H1 (cell line): ENCODE data around the gene CTLA4. TPM values are rescaled to one million over a fixed set of nuclear protein-coding genes. Genes with fewer than 3 reads are reported as not detected.

Experiments used
- CTCF ChIA-PET: fragments of 300-600 bp; sonication (Branson Sonifier 250); formaldehyde crosslinking; loops from one replicate; lab custom pipeline; 2021; ENCODE audit not compliant: partially characterized antibody; lab: Charles Lee
- POLR2A ChIA-PET: fragments of 300-600 bp; sonication (Branson Sonifier 250); formaldehyde crosslinking; loops from one replicate; lab custom pipeline; 2021; ENCODE audit warnings: inconsistent platforms; ENCODE audit not compliant: partially characterized antibody; lab: Charles Lee
- DNase-seq, 2 experiments: peaks; one replicate each; pipeline versions ENCODE4 v3.0.0 to v3.0.0-alpha.2; 2010 to 2022; ENCODE audit warnings: low spot score in 2 of 2, low read depth in 1 of 2, mixed read lengths in 1 of 2
- FAIRE-seq: peaks from 2 replicates; lab custom pipeline; 2011; peaks lifted over from hg19 to GRCh38; lab: Jason Lieb, UNC
- H2AFZ ChIP-seq: 2 replicates; pipeline ENCODE4 v1.8.1; 2012; ENCODE audit warnings: low read length, inconsistent platforms
- H2AK5ac ChIP-seq: 2 replicates; pipeline ENCODE4 v1.6.1; 2013; ENCODE audit warnings: low read depth, low read length
- H2BK120ac ChIP-seq: replicated peaks from 2 replicates; pipeline ENCODE3; 2013; ENCODE audit warnings: low read depth, low read length, inconsistent platforms
- H2BK12ac ChIP-seq: 2 replicates; pipeline ENCODE4 v1.6.1; 2013; ENCODE audit warnings: low read depth, low read length
- H2BK15ac ChIP-seq: 2 replicates; pipeline ENCODE4 v1.6.1; 2013; ENCODE audit warnings: low read length
- H2BK20ac ChIP-seq: 2 replicates; pipeline ENCODE4 v1.6.1; 2013; ENCODE audit warnings: low read length
- H2BK5ac ChIP-seq: 2 replicates; pipeline ENCODE4 v1.6.1; 2013; ENCODE audit warnings: low read depth, low read length
- H3K14ac ChIP-seq: 2 replicates; pipeline ENCODE4 v1.6.1; 2013; ENCODE audit warnings: inconsistent platforms; ENCODE audit not compliant: insufficient read length
- H3K18ac ChIP-seq: 2 replicates; pipeline ENCODE4 v1.6.1; 2013; ENCODE audit warnings: low read length; ENCODE audit errors: extremely low read depth
- H3K23ac ChIP-seq: 2 replicates; pipeline ENCODE4 v1.6.1; 2013; ENCODE audit warnings: inconsistent platforms; ENCODE audit not compliant: insufficient read length
- H3K23me2 ChIP-seq: 2 replicates; pipeline ENCODE4 v1.6.1; 2013; ENCODE audit warnings: low read depth, low read length
- H3K27ac ChIP-seq: 2 replicates; pipeline ENCODE4 v1.6.1; 2011; ENCODE audit warnings: low read depth, low read length, inconsistent platforms
- H3K27me3 ChIP-seq, 4 experiments: replicated peaks in 1 of 4; 1 replicate in 1 of 4; 2 replicates in 3 of 4; pipeline versions ENCODE4 v1.6.1 to v1.8.1; 2011 to 2013; ENCODE audit warnings: low read length in 3 of 4, mild to moderate bottlenecking in 3 of 4, inconsistent platforms in 2 of 4, mixed read lengths in 2 of 4, moderate library complexity in 1 of 4; ENCODE audit not compliant: control insufficient read depth in 3 of 4, insufficient read depth in 3 of 4; ENCODE audit errors: extremely low read depth in 1 of 4
- H3K36me3 ChIP-seq, 4 experiments: 2 replicates each; pipeline versions ENCODE4 v1.6.1 to v1.8.1; 2011 to 2013; ENCODE audit warnings: mild to moderate bottlenecking in 4 of 4, low read length in 3 of 4, moderate library complexity in 2 of 4, control low read depth in 1 of 4, inconsistent platforms in 1 of 4; ENCODE audit not compliant: insufficient read depth in 4 of 4, control insufficient read depth in 2 of 4
- H3K4ac ChIP-seq: replicated peaks from 2 replicates; pipeline ENCODE3; 2013; ENCODE audit warnings: low read length, low read depth, mixed read lengths, inconsistent platforms; ENCODE audit not compliant: insufficient read length
- H3K4me1 ChIP-seq, 4 experiments: replicated peaks in 1 of 4; 1 replicate in 1 of 4; 2 replicates in 3 of 4; pipeline versions ENCODE4 v1.6.1 to v1.8.1; 2011 to 2013; ENCODE audit warnings: low read length in 3 of 4, inconsistent platforms in 2 of 4, mixed read lengths in 1 of 4; ENCODE audit not compliant: insufficient read depth in 4 of 4, control insufficient read depth in 3 of 4
- H3K4me2 ChIP-seq, 2 experiments: 2 replicates each; pipeline versions ENCODE4 v1.6.1 to v1.8.1; 2011 to 2013; ENCODE audit warnings: low read depth in 2 of 2, low read length in 2 of 2, control low read depth in 1 of 2, inconsistent platforms in 1 of 2, mild to moderate bottlenecking in 1 of 2; ENCODE audit not compliant: insufficient read depth in 1 of 2
- H3K4me3 ChIP-seq, 4 experiments: fragments of 200-600, 300-600 bp in 1 of 4; sonication (generic), shearing (Covaris generic), sonication (Bioruptor Twin) in 1 of 4; 2 replicates each; pipeline versions ENCODE4 v1.5.1 to v1.8.1; 2011 to 2016; ENCODE audit warnings: low read length in 4 of 4, low read depth in 3 of 4, control low read depth in 2 of 4, inconsistent platforms in 2 of 4, mild to moderate bottlenecking in 2 of 4, mixed read lengths in 1 of 4, moderate library complexity in 1 of 4; ENCODE audit not compliant: insufficient read depth in 2 of 4; ENCODE audit errors: extremely low read depth in 1 of 4
- H3K56ac ChIP-seq: replicated peaks from 2 replicates; pipeline ENCODE3; 2013; ENCODE audit warnings: low read depth, mild to moderate bottlenecking, mixed read lengths, low read length, inconsistent platforms; ENCODE audit not compliant: insufficient read length
- H3K79me1 ChIP-seq: 2 replicates; pipeline ENCODE4 v1.6.1; 2013; ENCODE audit warnings: low read depth, low read length, control low read depth
- H3K79me2 ChIP-seq, 2 experiments: 2 replicates each; pipeline versions ENCODE4 v1.6.1 to v1.8.1; 2012 to 2013; ENCODE audit warnings: low read length in 2 of 2, mild to moderate bottlenecking in 2 of 2, inconsistent platforms in 1 of 2; ENCODE audit not compliant: insufficient read depth in 2 of 2, control insufficient read depth in 1 of 2
- H3K9ac ChIP-seq, 4 experiments: replicated peaks in 1 of 4; 1 replicate in 1 of 4; 2 replicates in 3 of 4; pipeline versions ENCODE4 v1.6.1 to v1.8.1; 2011 to 2013; ENCODE audit warnings: low read depth in 3 of 4, low read length in 3 of 4, control low read depth in 2 of 4, mild to moderate bottlenecking in 2 of 4, moderate library complexity in 2 of 4, inconsistent platforms in 1 of 4; ENCODE audit errors: extremely low read depth in 1 of 4
- H3K9me3 ChIP-seq, 2 experiments: 2 replicates each; pipeline versions ENCODE4 v1.6.1 to v1.8.1; 2012 to 2013; ENCODE audit warnings: mild to moderate bottlenecking in 2 of 2, moderate library complexity in 2 of 2, control low read depth in 1 of 2, inconsistent platforms in 1 of 2, low read depth in 1 of 2, low read length in 1 of 2, mixed read lengths in 1 of 2; ENCODE audit not compliant: insufficient read depth in 2 of 2
- H4K20me1 ChIP-seq, 2 experiments: replicated peaks in 1 of 2; 2 replicates each; pipeline versions ENCODE3 to v1.8.1; 2011 to 2013; ENCODE audit warnings: inconsistent platforms in 2 of 2, low read length in 2 of 2, mild to moderate bottlenecking in 1 of 2; ENCODE audit not compliant: insufficient read depth in 2 of 2, control insufficient read depth in 1 of 2
- H4K5ac ChIP-seq: 2 replicates; pipeline ENCODE4 v1.6.1; 2013; ENCODE audit warnings: low read length, low read depth, mixed read lengths, inconsistent platforms; ENCODE audit not compliant: insufficient read length
- H4K8ac ChIP-seq: 2 replicates; pipeline ENCODE4 v1.8.0; 2013; ENCODE audit warnings: mild to moderate bottlenecking, moderate library complexity, low read length, inconsistent platforms; ENCODE audit not compliant: insufficient read depth; ENCODE audit errors: extremely low read depth
- H4K91ac ChIP-seq: replicated peaks from 2 replicates; pipeline ENCODE3; 2013; ENCODE audit warnings: low read length, mixed read lengths, inconsistent platforms; ENCODE audit not compliant: insufficient read length
- BCL11A ChIP-seq, 2 experiments: IDR thresholded peaks; one replicate each; pipeline ENCODE4 v1.6.1; 2011; ENCODE audit warnings: low read depth in 2 of 2, low read length in 2 of 2, mild to moderate bottlenecking in 2 of 2
- FOSL1 ChIP-seq: IDR thresholded peaks from 2 replicates; pipeline ENCODE4 v1.6.1; 2011; ENCODE audit warnings: mild to moderate bottlenecking, low read depth, low read length, moderate library complexity; ENCODE audit not compliant: insufficient read depth
- GABPA ChIP-seq: IDR thresholded peaks from 2 replicates; pipeline ENCODE4 v1.6.1; 2011; ENCODE audit warnings: mild to moderate bottlenecking, low read length, moderate library complexity, borderline replicate concordance; ENCODE audit not compliant: insufficient read depth
- HDAC6 ChIP-seq: IDR thresholded peaks from one replicate; pipeline ENCODE4 v1.7.1; 2012; ENCODE audit warnings: low read depth, mild to moderate bottlenecking, inconsistent platforms, low read length, moderate library complexity
- KDM1A ChIP-seq: fragments of 200-600, 300-600 bp; sonication (generic); IDR thresholded peaks from 2 replicates; pipeline ENCODE4 v1.7.1; 2016; ENCODE audit warnings: mild to moderate bottlenecking, low read length, borderline replicate concordance
- KDM4A ChIP-seq: IDR thresholded peaks from one replicate; pipeline ENCODE4 v1.7.1; 2012; ENCODE audit warnings: low read depth, mild to moderate bottlenecking, moderate library complexity, low read length, inconsistent platforms; ENCODE audit not compliant: severe bottlenecking
- NANOG ChIP-seq: IDR thresholded peaks from 2 replicates; pipeline ENCODE4 v1.6.1; 2011; ENCODE audit warnings: low read length, low read depth, mild to moderate bottlenecking, inconsistent platforms; ENCODE audit not compliant: insufficient read depth, poor library complexity, severe bottlenecking
- NRF1 ChIP-seq: IDR thresholded peaks from 2 replicates; pipeline ENCODE4 v1.6.1; 2011; ENCODE audit warnings: mild to moderate bottlenecking, low read depth, low read length, improper control_type of control experiment
- SP2 ChIP-seq: IDR thresholded peaks from 2 replicates; pipeline ENCODE4 v1.6.1; 2012; ENCODE audit warnings: mild to moderate bottlenecking, low read length, inconsistent platforms
- SP4 ChIP-seq: IDR thresholded peaks from 2 replicates; pipeline ENCODE4 v1.6.1; 2012; ENCODE audit warnings: low read length, inconsistent platforms
- TAF1 ChIP-seq: IDR thresholded peaks from 2 replicates; pipeline ENCODE4 v1.6.1; 2011; ENCODE audit warnings: mild to moderate bottlenecking, low read depth, low read length
- WGBS, 2 experiments: shearing (Covaris generic) in 1 of 2; methylation state at CpG; one replicate each; pipeline versions ENCODE4 v1.1.6 to v1.1.7; 2013 to 2015; ENCODE audit warnings: low lambda C conversion rate in 2 of 2, mixed read lengths in 2 of 2, inconsistent platforms in 1 of 2, low coverage in 1 of 2, missing lambda C conversion rate in 1 of 2; ENCODE audit not compliant: insufficient replicate concordance in 2 of 2, insufficient coverage in 1 of 2, insufficient read length in 1 of 2; ENCODE audit errors: extremely low coverage in 1 of 2, missing lambda C conversion rate in 1 of 2; 5-methylcytosine and 5-hydroxymethylcytosine counted together
- polyA plus RNA-seq, 7 experiments: library from polyadenylated mRNA; depleted of rRNA in 3 of 7; stranded (reverse) in 5 of 7; unstranded in 2 of 7; fragments of >200 nt in 5 of 7; fragments of 200-250 nt in 2 of 7; gene quantifications; 1 replicate in 5 of 7; 2 replicates in 1 of 7; 4 replicates in 1 of 7; pipeline versions ENCODE4 v1.2.1 to v1.2.3, GENCODE V29; 2011 to 2013; ENCODE audit warnings: missing spikeins in 2 of 7, mixed read lengths in 2 of 7
- total RNA-seq: library from RNA; stranded (reverse); fragmentation: NEBNext Ultra II Directional; extraction: Animal tissue kit (Norgen Biotek cat#: 25700); gene quantifications from 2 replicates; pipeline ENCODE4 v1.2.1, GENCODE V29; 2021

CTLA4 gene
- total and polyA plus RNA-seq, 2 of the 8 experiments (the other 6 are each of a cell fraction or from before 2014, with no cell fraction given): not detected

GRCh38 chr2:203824603-203825002 lies 43.0 kb upstream of the CTLA4 start:
- TF ChIP-seq KDM4A (no peak), NRF1 (no peak), NANOG (no peak), GABPA (no peak), SP2 (no peak), FOSL1 (no peak), KDM1A (no peak), TAF1 (no peak), SP4 (no peak), BCL11A (IDR thresholded peaks at IDR 0.05; ENCODE audit: low read depth in 2 of 2, low read length in 2 of 2) (no peak), HDAC6 (no peak)
- ChIA-PET CTCF (no interaction called here), POLR2A (no interaction called here)
- no peaks in the 10 kb centered on the region for H3K23me2 ChIP-seq
- H2BK15ac ChIP-seq: no peak overlapping the region
- no peak overlapping the region for H3K9ac ChIP-seq
- H4K20me1 ChIP-seq: no peaks in the 10 kb centered on the region
- H4K8ac ChIP-seq: no peak overlapping the region
- no peaks in the 10 kb centered on the region for H3K4me1 ChIP-seq
- H2BK5ac ChIP-seq: no peak overlapping the region
- WGBS, 2 experiments: 96% methylated on average over 3 of the region's 3 CpGs; no CpG with 5 or more reads in 1 of the 2 experiments
- H3K4me2 ChIP-seq: no peak overlapping the region
- no peak overlapping the region for H4K5ac ChIP-seq
- no peak for DNase-seq
- H2AFZ ChIP-seq: no peak overlapping the region
- no peak overlapping the region for H2BK12ac ChIP-seq
- no peaks in the 10 kb centered on the region for H3K27me3 ChIP-seq
- H4K91ac ChIP-seq: no peak overlapping the region
- H3K9me3 ChIP-seq: peaks cover 5 to 6% of the 10 kb centered on the region in 2 experiments; a peak in 2 of 4 replicates
- FAIRE-seq: no peak
- H3K23ac ChIP-seq: no peak overlapping the region
- no peak overlapping the region for H3K56ac ChIP-seq
- no peaks in the 10 kb centered on the region for H3K79me1 ChIP-seq
- no peaks in the 10 kb centered on the region for H3K79me2 ChIP-seq
- no peak overlapping the region for H2BK120ac ChIP-seq
- H3K36me3 ChIP-seq: no peaks in the 10 kb centered on the region
- H3K27ac ChIP-seq: no peak overlapping the region
- H2AK5ac ChIP-seq: no peak overlapping the region
- no peak overlapping the region for H3K4ac ChIP-seq
- H2BK20ac ChIP-seq: no peak overlapping the region
- no peak overlapping the region for H3K4me3 ChIP-seq
- no peak overlapping the region for H3K14ac ChIP-seq
- no peak overlapping the region for H3K18ac ChIP-seq
